Measurements from ENCODE around the gene OPN4.
"Not testable (repeated sequence)": the region's sequence is repeated elsewhere in the genome, so short reads cannot be mapped to it uniquely, and the experiment has no call there.

OPN4 gene, protein sequence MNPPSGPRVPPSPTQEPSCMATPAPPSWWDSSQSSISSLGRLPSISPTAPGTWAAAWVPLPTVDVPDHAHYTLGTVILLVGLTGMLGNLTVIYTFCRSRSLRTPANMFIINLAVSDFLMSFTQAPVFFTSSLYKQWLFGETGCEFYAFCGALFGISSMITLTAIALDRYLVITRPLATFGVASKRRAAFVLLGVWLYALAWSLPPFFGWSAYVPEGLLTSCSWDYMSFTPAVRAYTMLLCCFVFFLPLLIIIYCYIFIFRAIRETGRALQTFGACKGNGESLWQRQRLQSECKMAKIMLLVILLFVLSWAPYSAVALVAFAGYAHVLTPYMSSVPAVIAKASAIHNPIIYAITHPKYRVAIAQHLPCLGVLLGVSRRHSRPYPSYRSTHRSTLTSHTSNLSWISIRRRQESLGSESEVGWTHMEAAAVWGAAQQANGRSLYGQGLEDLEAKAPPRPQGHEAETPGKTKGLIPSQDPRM
- total RNA-seq = 0 to 1.3 (median 0) reads per million in 17 experiments

DNA sequence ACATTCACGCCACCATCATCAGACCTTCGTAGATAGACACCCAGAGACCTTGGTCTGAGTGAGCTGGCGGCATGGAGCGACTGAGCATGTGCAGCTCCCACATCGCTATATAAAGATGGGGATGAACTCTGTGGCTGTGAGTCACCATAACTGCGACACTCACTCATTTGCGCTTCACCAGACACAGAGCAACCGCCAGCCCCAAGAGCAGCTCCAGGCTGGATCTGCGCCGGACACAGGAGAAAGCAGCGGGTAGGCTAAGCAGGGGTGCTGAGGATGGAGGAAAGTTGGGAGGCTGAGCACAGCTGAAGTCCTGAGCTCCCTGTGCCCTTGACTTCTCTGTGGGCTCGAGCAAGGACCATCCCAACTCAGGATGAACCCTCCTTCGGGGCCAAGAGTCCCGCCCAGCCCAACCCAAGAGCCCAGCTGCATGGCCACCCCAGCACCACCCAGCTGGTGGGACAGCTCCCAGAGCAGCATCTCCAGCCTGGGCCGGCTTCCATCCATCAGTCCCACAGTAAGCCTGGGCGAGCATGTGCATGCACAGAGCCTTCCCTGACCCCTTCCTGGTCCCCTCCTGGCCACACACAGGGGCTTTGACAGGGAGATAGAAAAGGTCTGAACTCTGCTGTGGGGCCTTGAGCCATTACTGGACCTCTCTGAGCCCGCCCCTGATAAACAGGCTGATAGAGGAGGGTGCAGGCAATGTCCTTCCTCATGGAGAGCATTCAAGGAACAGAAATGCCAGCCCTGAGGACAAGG is at the start of gene OPN4:
OPN4 (plus strand) TSS at position 137 of the 762 bp plus-strand sequence; CDS start at position 374, 237 bp downstream.
- DNase-seq = no peak

DNA sequence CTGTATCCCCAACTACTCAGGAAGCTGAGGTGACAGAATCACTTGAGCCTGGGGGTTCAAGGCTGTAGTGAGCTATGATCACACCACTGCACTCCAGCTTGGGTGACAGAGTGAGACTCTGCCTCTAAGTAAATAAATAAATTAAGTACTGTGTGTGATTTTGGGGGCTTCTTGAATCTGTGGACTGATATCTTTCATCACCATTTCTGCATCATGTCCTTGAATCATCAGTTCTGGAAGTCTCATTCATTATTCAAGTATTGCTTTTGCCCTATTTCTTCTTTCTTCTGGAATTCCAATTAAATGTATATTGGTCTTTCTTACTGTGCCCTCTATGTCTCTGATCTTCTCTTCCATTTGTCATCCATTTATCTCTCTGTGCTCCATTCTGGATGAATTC is 46.7 kb upstream of the OPN4 start:
- DNase-seq = no peak

DNA sequence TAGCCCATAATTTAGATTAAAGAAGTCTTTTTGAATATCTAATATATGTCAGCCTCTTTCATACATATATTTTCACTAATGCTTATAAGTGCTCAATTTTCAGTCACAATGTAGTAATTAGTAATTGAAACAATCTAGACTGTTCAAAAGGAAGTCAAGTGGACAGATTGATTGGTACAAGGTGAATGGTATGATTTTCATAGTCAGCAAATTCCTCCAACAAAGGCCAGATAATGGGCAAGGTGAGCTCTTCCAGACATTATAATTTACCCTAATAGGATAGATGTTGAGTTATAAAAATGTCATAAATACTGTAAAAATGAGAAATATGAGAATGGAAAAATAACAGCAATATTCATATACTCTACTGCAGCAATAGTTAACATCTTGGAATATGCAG is 44.4 kb upstream of the OPN4 start:
- no peak for DNase-seq

DNA sequence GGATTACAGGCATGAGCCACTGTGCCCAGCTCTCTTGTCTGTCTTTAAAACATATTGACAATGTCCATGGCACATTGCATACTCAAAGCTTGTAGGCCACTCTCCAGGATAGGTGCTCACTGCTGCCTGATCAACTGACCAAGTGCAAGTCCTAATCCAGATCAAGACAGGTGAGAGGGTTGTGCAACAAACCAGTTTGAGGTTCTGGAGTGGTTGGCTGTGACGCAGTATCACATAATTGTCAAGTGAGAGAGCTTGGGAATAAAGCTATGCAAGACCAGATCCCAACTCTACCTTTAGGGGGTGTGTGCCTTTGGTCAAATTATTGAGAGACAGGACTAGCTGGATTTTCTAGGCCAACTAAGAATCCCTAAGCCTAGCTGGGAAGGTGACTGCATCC is 43.0 kb upstream of the OPN4 start:
- no peak for DNase-seq

DNA sequence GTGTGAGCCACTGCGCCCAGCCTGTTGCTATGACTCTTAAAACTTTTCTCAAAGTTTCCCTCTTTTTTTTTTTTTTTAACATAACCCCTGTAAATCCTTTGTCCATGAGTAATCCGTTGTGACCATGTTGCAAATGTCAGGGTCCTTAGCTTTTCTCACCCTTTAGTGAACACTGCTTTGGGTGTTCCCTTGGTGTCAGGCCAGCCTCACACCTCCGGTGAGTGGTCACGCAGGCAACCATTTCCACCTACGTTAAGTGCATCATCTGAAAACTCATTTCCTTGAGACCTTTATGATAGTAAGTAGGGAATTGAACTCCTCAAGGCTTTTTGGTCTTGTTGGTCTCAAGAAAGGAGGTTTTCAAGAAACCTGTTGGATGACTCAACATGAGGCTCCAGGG is 41.3 kb upstream of the OPN4 start:
- no peak for DNase-seq

DNA sequence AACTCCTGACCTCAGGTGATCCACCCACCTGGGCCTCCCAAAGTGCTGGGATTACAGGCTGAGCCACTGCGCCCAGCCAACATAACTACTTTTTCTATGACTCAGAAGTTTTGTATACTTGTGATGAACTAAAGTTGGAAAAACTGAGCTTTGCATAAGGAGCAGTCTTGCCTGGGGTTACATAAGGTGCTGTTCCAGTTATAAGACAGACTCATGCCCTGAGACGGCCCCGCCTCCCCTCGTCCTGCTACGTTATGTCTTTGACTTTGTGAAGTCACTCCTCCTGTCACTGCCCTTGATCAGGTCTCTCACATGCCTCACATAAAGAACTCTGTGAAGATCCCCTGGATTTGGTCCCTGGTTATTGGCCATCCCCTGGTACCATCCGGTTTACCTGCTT is 40.4 kb upstream of the OPN4 start:
- DNase-seq = no peak

DNA sequence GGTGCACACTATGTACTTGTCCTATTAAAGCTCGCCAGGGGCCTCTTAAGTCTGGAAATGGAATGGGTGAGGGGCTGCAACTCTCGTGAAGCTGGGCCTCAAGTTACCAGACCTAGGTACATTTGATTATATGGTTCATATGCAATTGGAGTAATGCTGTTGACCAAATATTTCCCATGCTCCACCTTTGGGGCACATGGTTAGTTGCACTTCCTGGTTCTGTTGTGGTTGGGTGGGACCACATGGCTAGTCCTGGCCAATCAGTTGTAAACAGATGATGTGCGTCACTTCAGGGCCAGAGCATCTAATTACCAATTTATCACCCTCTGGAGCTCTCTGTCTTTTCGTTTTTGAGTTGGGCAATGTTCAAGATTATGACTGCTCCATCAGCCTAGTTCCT is 39.5 kb upstream of the OPN4 start:
- DNase-seq = no peak

DNA sequence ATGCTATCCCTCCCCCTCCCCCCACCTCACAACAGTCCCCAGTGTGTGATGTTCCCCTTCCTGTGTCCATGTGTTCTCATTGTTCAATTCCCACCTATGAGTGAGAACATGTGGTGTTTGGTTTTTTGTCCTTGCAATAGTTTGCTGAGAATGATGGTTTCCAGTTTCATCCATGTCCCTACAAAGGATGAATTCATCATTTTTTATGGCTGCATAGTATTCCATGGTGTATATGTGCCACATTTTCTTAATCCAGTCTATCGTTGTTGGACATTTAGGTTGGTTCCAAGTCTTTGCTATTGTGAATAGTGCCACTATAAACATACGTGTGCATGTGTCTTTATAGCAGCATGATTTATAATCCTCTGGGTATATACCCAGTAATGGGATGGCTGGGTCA is 37.1 kb upstream of the OPN4 start:
- not testable (repeated sequence) for DNase-seq

DNA sequence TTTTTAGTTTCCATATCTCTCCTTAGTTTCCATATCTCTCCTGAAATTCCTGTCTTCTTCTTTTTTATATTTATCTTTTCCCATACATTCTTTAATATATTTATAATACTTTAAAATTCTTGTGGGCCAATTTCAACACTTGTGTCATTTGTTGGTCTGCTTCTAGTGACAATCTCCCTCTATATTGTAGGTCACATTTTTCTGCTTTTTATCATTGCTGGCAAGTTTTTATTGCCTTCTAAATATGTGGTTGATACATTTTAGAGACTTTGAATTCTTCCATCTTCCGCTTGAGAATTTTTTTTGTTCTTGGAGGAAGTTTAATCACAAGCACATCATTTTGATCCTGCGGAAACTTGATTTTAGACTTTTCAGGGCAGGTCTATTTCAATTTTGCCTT is 26.0 kb upstream of the OPN4 start:
- DNase-seq = no peak

DNA sequence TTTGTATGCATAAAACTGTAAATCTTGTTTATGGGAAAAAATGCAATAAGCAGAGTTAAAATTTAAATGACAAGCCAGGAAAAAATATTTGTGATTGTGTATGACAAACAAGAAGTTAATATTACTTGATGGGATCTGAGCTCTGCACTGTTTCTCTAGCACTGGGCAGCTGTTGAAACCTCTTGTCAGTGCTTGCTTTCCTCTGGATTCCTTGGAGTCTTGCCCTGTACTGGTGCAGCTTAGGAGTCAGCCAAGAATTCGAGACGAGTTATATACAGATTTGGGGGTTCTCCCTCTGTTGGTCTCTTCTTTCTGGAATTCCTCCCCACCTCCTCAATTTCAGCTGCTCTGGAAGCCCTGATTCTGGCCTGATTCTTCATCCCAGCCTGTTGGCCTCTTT is 24.3 kb upstream of the OPN4 start:
- no peak for DNase-seq

DNA sequence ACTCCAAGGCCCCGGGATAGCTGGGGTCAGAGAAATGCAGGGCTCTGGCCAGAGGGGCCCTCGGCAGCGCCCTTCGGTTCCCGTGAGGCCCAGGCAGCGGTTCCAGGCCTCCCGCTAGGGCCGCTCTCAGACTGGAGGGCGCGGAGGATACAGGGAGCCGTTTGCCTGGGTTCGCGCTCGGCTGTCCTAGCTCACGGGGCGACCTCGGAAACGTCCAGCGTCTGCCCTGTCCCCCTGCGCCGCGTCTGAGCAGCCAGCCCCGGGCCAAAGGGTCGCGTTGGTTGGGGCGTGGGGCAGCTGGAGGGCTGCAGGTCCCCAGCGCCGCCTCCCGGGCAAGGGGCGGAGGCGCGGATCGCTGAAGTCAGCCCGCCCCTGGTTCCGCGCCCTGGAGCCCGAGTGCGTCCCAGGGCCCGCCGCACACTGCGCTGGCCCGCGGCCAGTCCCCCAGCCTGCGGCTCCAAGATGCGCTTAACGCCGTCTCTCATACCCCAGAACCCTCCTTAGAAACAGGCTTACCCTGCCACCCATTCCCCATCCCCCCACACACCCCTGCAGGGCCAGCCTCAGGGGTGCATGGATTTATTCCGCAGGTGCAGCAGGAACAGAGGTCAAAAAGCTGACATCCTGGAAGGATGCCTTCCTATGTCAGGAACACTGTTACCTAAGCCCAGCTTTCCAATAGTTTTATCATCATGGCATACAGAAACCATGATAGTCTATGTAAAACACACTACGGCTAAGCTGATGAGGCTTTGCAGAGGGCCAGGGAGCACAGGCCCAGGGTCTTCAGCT is 22.1 kb upstream of the OPN4 start:
- DNase-seq = peak in 2 of 4 experiments; percentile 1 to 8

DNA sequence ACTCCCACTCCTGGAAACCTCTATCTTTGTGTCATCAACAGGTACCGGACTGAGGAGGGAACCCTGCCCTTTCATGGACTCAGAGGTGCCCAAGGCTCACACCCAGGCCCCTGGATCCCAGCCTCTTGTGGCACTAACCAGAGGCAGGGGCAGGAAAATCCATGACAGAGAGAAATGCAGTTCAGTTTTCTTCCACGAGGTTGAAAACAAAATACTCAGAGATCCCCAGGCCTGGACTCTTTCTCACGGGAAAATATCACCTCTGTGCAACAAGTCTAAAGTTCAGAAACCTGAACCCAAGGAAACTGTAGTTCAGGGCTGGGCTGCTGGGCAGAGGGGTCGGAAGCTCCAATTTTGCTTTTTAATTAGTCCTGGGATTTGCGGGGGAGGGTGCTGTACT is 21.4 kb upstream of the OPN4 start:
- no peak for DNase-seq

DNA sequence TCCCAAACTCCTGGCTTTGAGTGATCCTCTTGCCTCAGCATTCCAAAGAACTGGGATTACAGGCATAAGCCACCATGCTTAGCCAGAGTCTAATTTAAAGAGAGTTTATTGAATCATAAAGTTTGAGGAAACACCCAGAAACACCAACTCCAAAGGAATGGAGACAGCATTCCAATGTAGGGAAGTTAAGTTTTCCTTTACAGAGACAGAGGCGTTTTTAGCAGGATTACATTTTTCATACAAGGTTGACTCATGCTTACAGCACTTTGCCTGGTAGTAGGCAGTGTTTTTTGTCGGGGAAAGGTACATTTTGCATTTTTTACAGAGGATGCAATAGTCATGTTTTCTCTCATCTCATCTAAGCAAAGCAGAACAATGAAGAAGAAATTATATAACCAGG is 18.9 kb upstream of the OPN4 start:
- DNase-seq = no peak

DNA sequence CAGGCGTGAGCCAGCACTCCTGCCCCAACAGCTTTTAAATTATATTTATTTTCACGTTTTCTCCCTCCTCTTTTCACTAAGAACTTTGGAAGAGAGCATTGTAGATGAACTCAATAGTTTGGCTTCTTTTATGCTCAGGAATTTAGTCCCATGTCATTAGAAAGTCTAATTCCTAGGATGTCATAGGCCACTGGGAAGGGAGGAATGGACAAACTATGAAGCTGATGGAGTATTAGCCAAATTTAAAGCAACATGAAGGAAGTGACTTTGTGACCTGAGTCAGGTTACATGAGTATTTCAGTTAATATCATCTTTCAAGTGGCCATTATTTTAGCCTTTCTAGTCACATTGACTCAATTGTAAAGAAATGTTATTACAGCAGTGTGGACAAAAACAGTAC is 18.0 kb upstream of the OPN4 start:
- DNase-seq = no peak

DNA sequence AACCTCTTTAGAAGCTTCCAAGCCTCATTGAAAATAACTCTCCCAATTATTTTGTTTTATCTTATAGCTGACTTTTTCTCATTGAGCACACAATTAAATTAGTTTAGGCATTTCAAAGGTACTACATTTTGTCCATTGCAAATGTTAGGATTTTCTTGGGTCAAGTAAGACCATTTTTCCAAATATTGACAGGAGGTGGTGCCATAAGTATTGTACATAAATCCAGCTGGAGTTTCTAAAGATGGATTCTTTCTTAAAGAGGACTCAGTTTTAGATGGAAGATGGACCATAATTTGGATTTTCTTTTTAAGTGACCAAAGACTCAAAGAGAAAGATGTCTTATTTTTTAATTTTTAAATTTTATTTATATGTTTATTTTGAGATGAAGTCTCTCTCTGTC is 12.3 kb upstream of the OPN4 start:
- DNase-seq = no peak

DNA sequence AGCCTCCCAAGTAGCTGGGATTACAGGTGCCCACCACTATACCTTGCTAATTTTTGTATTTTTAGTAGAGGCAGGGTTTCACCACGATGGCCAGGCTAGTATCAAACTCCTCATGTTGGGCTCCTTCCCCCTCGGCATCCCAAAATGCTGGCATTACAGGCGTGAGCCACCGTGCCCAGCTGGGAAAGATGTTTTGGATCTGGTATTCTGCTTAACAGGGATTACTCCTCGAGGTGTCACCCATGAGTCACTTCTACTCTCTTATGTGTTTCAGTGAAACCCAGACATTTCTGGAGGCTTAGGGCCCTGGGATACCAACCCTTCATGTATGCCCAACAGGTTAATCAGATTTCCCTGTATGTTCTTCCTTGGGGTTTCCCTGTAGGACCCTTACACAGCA is 11.8 kb upstream of the OPN4 start:
- no peak for DNase-seq

DNA sequence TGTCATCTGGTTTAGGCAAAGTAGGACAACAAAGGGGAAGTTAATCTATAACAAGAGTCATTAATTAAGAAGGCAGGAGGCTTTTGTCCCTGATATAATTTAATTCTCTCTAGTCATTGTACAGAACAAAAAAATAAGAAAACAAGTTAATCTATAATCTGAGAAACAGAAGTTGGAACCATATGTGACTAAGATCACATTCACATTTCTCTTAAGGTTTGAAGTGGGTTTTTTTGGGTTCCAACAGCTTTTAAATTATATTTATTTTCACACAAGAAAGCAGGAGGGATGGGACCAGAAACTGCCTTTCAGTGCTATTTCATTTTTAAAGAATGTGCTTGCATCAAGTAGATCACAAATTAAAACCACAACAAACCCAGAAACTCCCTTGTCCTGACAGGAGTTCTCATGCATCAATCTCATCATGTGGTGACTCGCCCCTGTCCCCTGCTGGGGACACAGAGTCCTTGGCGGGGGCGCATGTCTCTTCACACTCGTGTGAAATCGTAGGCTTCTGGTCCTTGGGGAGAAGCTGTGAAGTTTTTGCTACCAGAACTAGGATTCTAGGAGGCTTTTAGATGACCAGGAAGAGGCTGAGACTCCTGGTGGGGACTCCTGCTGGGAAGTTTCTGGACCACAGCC is 10.1 kb upstream of the OPN4 start:
- peak in 3 of 4 experiments; percentile 4 to 18 (median 7) for DNase-seq

DNA sequence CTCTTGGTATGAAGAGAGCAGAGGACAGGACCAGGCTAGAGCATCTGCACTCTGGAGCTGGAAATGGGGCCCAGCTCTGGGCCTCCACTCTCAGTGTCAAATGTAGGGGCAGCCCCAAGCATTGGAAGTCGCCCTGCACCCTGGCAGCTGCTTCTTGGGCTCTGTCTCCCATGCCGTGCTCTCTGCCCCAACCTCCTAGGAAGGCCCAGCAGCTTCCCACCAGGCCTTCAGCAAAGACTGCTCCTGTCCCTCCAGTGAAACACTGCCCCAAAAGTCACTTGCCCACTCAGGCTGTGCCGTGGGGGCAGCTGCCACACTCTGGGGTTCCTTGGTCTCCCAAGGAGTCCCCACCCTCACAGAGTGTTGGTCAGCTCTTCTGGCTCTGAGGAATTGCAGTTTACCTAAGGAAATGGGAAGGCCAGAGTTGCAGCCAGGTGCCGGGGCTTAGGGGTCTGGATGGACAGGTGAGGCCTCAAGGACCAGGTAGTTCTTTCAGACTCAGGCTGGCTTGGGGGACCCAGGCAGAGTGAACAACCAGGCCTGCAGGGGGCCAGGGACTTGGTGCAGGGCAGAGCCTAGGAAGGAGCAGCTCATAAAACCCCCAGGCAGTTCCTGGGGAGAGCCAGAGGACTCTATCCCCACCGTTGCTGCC is 9.4 kb upstream of the OPN4 start:
- DNase-seq = no peak

DNA sequence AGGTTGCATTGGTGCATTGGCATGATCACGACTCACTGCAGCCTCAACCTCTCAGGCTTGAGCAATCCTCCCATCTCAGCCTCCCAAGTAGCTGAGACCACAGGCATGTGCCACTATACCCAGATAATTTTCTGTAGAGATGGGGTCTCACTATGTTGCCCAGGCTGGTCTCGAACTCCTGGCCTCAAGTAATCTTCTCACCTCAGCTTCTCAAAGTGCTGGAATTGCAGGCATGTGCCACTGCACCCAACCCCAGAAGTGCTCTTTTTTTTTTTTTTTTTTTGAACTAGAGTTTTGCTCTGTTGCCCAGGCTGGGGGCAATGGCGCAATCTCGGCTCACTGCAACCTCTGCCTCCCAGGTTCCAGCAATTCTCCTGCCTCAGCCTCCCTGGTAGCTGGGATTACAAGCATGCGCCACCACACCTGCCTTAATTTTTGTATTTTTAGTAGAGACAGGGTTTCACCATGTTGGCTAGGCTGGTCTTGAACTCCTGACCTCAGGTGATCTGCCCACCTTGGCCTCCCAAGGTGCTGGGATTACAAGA is 8.7 kb upstream of the OPN4 start:
- not testable (repeated sequence) for DNase-seq

DNA sequence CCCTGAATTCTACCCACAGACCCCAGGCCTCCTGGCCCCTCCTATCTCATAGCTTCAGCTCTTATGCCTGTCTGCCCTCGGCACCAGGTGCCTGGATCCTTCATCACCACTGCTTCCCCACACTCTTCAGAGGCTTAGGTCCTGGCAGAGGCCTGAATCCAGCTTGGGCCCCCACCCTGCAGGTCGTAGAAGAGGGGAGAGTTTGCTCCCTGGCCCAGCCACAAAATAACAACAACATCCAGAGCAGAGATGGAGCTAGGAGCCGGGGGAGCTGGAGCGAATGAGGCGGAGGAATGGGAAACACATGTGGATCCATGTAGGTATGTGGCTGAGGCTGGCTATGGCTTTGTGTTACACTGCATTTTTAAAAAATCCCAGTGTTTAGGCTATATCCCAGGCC is 7.8 kb upstream of the OPN4 start:
- DNase-seq = no peak

DNA sequence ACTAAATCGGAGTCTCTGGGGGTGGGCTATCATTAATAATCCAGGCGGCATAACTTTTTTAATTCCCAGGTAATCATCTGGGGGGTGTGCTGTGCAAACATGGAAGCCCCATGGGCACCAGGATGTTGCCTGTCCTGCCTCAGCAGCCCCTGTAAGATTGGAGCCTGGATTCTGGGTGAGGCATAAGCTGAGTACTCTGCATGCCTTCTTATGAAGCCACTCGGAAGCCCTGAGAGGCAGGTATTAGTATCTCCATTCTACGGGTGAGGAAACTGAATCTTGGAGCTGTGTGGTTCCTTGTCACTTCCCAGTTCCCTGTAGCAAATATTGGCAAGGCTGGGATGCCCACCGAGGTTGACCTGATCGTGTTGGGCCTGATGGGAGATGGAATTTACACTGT is 7.4 kb upstream of the OPN4 start:
- no peak for DNase-seq
